Measurements from ENCODE around the gene SMYD3. TPM values are rescaled to one million over a fixed set of nuclear protein-coding genes. Genes with fewer than 3 reads are reported as not detected.

The SMYD3 gene
- total RNA-seq, 1 donor from 2014 or later: 31.9 TPM

DNA sequence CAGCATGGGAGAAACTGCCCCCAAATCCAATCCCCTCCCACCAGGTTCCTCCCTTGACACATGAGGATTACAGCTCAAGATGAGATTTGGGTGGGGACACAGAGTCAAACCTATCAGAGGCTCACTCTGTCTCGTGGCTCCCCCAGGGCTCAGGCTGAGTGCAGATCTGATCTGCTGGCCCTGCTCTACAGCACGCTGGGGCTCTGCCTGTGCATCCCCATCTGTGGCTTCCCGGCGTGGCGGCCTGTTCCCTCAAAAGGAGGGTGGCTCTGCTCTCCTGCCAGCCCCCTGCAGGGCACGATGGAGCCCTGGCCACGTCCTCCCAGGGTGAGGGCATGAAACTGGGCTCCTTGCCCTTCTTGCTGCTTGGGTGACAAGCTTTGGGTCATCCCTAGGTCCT lies 19.8 kb upstream of the SMYD3 start:
- Mint-ChIP-seq H3K27me3 (peaks cover 3% of the 10 kb centered on the region), H3K4me1 (ENCODE audit: low read depth) (no peaks in the 10 kb centered on the region), H3K27ac (no peak overlapping the region), H3K4me3 (ENCODE audit: low read depth) (no peak overlapping the region), H3K36me3 (ENCODE audit: insufficient read depth) (no peaks in the 10 kb centered on the region), H3K9me3 (ENCODE audit: low read depth) (peaks cover 12% of the 10 kb centered on the region)
- TF ChIP-seq, protein P1, sequence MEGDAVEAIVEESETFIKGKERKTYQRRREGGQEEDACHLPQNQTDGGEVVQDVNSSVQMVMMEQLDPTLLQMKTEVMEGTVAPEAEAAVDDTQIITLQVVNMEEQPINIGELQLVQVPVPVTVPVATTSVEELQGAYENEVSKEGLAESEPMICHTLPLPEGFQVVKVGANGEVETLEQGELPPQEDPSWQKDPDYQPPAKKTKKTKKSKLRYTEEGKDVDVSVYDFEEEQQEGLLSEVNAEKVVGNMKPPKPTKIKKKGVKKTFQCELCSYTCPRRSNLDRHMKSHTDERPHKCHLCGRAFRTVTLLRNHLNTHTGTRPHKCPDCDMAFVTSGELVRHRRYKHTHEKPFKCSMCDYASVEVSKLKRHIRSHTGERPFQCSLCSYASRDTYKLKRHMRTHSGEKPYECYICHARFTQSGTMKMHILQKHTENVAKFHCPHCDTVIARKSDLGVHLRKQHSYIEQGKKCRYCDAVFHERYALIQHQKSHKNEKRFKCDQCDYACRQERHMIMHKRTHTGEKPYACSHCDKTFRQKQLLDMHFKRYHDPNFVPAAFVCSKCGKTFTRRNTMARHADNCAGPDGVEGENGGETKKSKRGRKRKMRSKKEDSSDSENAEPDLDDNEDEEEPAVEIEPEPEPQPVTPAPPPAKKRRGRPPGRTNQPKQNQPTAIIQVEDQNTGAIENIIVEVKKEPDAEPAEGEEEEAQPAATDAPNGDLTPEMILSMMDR (IDR thresholded peaks at IDR 0.05; ENCODE audit: unreplicated experiment): no peak
- DNase-seq (ENCODE audit: low spot score, unreplicated experiment): no peak

DNA sequence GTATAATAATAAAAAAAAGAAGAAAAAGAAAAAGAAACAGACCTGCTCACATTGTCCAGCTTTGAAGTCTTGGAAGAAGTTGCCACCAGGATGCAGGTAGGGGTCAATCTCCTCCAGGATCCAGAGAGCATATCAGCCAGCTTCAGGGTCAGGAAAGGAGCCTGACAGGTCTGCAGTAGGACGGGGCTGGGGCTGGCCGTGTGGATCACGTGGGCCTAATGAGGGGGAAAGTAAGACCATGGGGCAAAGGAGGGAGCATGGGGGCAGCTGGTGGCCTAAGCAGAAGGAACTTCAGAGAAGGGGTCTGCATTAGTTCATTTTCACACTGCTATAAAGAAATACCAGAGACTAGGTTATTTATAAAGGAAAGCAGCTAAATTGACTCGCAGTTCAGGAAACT lies 19.3 kb upstream of the SMYD3 start:
- DNase-seq (ENCODE audit: low spot score, unreplicated experiment): no peak
- Mint-ChIP-seq H3K27me3 (peaks cover 3% of the 10 kb centered on the region), H3K4me1 (ENCODE audit: low read depth) (no peaks in the 10 kb centered on the region), H3K36me3 (ENCODE audit: insufficient read depth) (no peaks in the 10 kb centered on the region), H3K27ac (no peak overlapping the region), H3K9me3 (ENCODE audit: low read depth) (peaks cover 11% of the 10 kb centered on the region), H3K4me3 (ENCODE audit: low read depth) (no peak overlapping the region)
- TF ChIP-seq, protein P1 (IDR thresholded peaks at IDR 0.05; ENCODE audit: unreplicated experiment): no peak

DNA sequence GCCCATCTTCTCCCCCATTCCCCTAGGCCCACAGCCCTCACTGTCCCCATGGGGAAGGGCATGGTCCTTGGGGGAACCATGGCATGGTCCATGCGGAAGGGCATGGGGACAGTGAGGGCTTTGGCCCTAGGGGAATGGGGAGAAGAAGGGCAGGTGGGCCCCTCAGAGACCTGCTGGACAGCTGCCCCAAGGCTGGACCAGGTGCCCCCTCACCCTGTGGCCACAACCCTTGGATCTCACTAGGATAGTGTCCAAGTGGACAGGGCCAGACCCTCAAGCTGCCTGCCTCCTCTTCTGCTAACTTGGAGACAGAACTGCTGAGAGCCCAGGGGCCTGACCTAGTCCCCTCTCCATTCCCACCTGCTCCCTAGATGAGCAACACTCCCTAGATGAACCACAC lies 12.4 kb upstream of the SMYD3 start:
- no peak overlapping the region for H3K4me3 Mint-ChIP-seq (ENCODE audit: low read depth)
- peaks cover 8% of the 10 kb centered on the region for H3K9me3 Mint-ChIP-seq (ENCODE audit: low read depth)
- TF ChIP-seq, protein P1 (IDR thresholded peaks at IDR 0.05; ENCODE audit: unreplicated experiment): no peak
- no peaks in the 10 kb centered on the region for H3K4me1 Mint-ChIP-seq (ENCODE audit: low read depth)
- DNase-seq (ENCODE audit: low spot score, unreplicated experiment): no peak
- H3K27me3 Mint-ChIP-seq: no peaks in the 10 kb centered on the region
- H3K27ac Mint-ChIP-seq: no peak overlapping the region
- H3K36me3 Mint-ChIP-seq (ENCODE audit: insufficient read depth): no peaks in the 10 kb centered on the region

DNA sequence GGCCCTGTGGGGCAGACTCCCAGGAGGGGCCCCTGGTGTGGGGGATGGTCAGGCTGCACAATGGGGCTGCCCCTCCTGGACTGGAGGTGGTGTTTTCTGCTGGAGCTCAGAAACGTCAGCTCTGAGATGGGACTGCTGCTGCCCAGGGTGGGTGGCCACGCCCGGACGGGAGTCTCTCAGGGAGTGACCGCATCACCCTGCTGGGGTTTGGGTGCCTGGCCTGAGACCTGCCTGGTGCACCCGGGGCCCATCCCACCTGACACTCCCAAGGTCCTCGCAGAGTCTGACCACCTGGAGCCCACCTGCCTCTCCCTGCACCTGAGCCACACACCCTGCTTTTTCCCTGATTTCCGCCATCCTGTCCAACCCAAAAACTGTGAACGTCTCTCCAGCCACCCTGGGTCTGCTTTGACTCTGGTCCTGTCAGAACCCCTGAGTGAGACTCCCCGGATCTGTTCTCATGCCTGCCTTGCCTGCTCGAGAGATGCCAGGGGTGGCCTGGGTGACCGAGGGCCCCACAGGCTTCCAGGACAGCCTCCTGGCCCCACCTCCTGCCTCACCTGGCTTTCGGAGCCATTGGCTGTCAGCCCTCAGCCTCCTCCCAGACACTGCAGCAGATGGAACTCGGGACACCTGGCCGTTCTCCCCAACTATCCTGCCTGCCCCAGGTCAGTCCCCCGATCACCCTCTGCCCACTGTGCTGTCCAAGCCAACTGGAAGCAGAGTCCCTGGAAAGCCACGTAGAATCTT lies 11.6 kb upstream of the SMYD3 start:
- no peak for DNase-seq (ENCODE audit: low spot score, unreplicated experiment)
- H3K4me1 Mint-ChIP-seq (ENCODE audit: low read depth): no peaks in the 10 kb centered on the region
- H3K36me3 Mint-ChIP-seq (ENCODE audit: insufficient read depth): no peaks in the 10 kb centered on the region
- no peak overlapping the region for H3K27ac Mint-ChIP-seq
- peaks cover 12% of the 10 kb centered on the region for H3K9me3 Mint-ChIP-seq (ENCODE audit: low read depth)
- TF ChIP-seq, protein P1 (IDR thresholded peaks at IDR 0.05; ENCODE audit: unreplicated experiment): no peak
- no peak overlapping the region for H3K4me3 Mint-ChIP-seq (ENCODE audit: low read depth)
- H3K27me3 Mint-ChIP-seq: no peaks in the 10 kb centered on the region

DNA sequence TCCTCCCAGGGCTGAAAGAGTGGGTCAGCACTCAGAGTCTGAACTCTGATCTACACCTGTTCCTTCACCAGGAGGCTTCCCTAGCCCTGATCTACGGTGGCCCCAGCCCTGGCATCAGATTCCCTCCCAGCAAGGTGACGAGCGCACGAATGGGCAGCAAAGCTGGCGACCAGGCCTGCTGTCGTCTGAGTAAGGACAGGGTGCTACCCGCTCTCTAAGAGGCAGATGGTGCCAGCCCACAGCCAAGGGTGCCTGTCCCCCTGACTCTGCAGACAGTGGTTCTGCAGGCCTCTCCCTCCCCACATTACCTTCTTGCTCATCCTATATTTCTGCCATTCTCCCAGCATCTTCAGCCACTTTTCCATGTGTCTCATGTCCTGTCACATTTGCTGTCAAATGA lies 10.3 kb upstream of the SMYD3 start:
- TF ChIP-seq, protein P1 (IDR thresholded peaks at IDR 0.05; ENCODE audit: unreplicated experiment): no peak
- no peak overlapping the region for H3K4me3 Mint-ChIP-seq (ENCODE audit: low read depth)
- DNase-seq (ENCODE audit: low spot score, unreplicated experiment): no peak
- H3K9me3 Mint-ChIP-seq (ENCODE audit: low read depth): peaks cover 12% of the 10 kb centered on the region
- no peaks in the 10 kb centered on the region for H3K27me3 Mint-ChIP-seq
- no peaks in the 10 kb centered on the region for H3K36me3 Mint-ChIP-seq (ENCODE audit: insufficient read depth)
- H3K27ac Mint-ChIP-seq: no peak overlapping the region
- no peaks in the 10 kb centered on the region for H3K4me1 Mint-ChIP-seq (ENCODE audit: low read depth)

Measured in progenitor cell of endocrine pancreas (in vitro differentiated cells).